GM18873 (cell line): ENCODE measurements around the gene SANBR.

ENCODE experiments used
- ATAC-seq: cut with Tn5 transposase; IDR thresholded peaks from one replicate; pipeline ENCODE4 v1.9.1; 2021; ENCODE audit warnings: mild to moderate bottlenecking, moderate library complexity, moderate number of reproducible peaks; ENCODE audit not compliant: unreplicated experiment, low FRiP score

Gene SANBR

DNA sequence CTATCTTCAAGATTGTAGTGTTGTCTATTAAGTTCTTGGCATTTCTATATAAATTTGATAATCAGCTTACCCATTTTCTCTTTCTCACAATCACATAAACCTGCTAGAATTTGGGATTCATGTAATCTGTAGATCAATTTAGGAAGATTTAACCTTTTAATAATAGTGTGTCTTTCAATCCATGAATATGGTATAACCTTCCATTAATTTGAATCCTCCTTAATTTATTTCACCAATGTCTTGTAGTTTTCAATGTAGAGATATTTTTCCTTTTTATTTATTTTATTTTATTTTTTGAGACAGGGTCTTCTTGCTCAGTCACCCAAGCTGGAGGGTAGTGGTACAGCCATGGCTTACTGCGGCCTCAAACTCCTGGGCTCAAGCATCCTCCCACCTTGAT lies 20.2 kb downstream of the SANBR start:
- no peak for ATAC-seq

DNA sequence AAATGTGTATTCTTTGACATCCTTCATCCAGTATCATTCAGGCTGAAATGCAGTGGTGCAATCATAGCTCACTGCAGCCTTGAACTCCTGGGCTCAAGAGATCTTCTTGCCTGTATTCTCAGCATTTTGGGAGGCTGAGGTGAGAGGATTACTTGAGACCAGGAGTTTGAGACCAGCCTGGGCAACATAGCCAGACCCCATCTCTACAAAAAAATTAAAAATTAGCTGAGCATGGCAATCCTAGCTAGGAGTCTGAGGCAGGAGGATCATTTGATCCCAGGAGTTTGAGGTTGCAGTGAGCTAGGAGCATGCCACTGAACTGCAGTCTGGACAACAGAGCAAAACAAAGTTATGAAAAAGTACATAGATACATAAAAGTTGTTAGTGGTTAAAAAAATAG lies 24.1 kb downstream of the SANBR start:
- no peak for ATAC-seq

DNA sequence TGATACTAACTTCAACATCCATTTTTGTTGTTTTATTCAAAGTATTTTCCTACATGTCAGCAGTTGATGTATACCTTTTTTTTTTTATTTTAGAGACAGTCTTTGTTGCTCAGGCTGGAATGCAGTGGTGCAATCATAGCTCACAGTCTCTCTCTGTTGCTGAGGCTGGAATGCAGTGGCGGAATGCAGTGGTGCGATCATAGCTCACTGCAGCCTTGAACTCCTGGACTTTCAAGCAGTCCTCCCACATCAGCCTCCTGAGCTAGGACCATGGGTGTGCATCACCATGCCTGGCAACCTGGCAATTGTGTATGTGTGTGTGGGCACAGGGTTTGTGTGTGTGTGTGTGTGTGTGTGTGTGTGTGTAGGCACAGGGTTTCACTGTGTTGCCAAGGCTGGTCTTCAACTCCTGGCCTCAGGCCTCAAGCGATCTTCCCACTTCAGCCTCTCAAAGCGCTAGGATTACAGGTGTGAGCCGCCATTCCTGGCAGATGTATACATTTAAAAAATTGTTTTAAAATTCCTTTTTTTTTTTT lies 24.8 kb downstream of the SANBR start:
- ATAC-seq: no peak

- no peak for ATAC-seq
Measured at GRCh38 chr2:61091485-61091884, 25.8 kb downstream of the SANBR start.

GRCh38 chr2:61096438-61096837 lies 30.8 kb downstream of the SANBR start:
- ATAC-seq: no peak

GRCh38 chr2:61100801-61101200 lies 35.1 kb downstream of the SANBR start:
- no peak for ATAC-seq

GRCh38 chr2:61109291-61109690 lies 43.6 kb downstream of the SANBR start:
- no peak for ATAC-seq

DNA sequence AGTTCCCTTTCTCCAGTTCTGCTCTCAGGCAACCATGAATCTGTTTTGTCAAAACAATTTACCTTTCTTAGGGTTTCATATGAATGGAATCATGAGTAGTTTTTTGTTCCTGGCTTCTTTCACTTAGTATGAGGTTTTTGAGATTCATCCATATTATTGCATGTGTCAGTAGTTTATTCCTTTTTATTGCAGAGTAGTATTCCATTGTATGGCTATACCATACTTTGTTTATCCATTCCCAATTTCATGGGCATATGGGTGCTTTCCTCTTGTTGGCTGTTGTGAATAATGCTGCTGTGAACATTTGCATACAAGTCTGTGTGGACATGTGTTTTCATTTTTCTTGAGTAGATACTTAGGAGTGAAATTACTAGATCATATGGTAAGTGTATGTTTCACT lies 46.0 kb downstream of the SANBR start:
- no peak for ATAC-seq

DNA sequence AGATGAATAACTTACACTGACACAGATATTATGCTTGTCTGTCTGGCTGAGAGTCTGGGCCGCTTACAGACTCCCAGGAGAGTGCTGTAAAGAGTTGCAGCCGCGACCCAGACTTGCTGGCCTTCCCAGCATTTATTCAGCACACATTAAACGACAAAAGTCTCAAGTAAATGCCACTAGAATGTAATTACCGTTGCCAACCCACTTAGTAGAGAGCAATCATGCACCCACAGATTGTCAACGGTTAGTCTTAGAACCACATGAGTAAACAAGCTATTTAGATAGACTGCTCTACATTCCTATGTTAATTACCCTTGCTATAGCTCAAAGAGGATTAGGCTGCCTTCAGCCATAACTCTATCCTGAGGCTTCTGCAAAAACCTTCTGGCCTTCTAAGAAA lies 48.5 kb downstream of the SANBR start:
- ATAC-seq: no peak
